GM12874 (cell line): ENCODE data around the gene PEX11G.

Experiments
- TF ChIP-seq, protein P1 (sequence below): IDR thresholded peaks from 2 replicates; pipeline ENCODE4 v1.5.1; 2011; ENCODE audit warnings: low read depth, mild to moderate bottlenecking, control low read depth, low read length, moderate library complexity; ENCODE audit not compliant: insufficient read depth

PEX11G gene

GRCh38 chr19:7519361-7520130 is 30.7 kb upstream of the PEX11G start:
- TF ChIP-seq, protein P1, sequence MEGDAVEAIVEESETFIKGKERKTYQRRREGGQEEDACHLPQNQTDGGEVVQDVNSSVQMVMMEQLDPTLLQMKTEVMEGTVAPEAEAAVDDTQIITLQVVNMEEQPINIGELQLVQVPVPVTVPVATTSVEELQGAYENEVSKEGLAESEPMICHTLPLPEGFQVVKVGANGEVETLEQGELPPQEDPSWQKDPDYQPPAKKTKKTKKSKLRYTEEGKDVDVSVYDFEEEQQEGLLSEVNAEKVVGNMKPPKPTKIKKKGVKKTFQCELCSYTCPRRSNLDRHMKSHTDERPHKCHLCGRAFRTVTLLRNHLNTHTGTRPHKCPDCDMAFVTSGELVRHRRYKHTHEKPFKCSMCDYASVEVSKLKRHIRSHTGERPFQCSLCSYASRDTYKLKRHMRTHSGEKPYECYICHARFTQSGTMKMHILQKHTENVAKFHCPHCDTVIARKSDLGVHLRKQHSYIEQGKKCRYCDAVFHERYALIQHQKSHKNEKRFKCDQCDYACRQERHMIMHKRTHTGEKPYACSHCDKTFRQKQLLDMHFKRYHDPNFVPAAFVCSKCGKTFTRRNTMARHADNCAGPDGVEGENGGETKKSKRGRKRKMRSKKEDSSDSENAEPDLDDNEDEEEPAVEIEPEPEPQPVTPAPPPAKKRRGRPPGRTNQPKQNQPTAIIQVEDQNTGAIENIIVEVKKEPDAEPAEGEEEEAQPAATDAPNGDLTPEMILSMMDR, result no peak

DNA sequence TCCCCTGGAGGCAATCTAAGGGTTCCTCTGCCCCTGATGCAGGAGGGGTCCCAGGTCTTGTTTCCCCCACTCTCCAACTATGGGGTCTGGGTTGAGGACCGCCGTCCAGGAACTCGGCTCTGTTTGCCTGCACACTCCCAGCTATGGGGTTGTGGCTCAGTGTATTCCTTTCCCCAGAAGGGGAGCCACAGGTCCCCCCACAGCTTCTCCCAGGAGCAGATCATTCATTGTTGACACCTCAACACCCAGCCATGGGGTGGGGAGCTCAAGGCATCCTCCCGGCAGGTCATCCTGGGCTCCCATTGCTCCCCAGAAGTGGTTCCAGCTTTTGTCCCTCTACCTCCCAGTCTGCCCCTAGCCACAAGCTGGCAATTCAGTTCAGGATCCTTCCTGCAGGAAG is 28.0 kb upstream of the PEX11G start:
- TF ChIP-seq, protein P1, result no peak

DNA sequence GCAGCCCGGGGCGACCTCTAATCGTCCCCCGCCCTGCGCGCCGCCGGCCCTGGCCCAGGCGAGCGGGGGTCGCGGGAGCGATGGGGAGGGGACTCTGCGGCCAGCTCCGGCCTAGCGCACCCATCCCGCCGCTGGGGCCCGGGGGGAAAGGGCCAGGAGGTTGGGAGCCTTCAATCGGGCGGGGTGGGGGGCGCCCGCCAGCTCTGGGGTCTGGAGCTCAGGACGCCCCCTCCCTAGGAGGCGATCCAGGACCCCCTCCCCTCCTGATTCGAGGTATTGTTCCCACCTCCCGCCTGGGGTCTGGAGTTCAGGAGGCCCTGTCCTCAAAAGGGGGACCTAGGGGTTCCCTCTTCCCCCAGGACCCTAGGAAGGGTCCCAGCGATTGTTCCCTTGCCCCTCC is 27.5 kb upstream of the PEX11G start:
- TF ChIP-seq, protein P1, result no peak

DNA sequence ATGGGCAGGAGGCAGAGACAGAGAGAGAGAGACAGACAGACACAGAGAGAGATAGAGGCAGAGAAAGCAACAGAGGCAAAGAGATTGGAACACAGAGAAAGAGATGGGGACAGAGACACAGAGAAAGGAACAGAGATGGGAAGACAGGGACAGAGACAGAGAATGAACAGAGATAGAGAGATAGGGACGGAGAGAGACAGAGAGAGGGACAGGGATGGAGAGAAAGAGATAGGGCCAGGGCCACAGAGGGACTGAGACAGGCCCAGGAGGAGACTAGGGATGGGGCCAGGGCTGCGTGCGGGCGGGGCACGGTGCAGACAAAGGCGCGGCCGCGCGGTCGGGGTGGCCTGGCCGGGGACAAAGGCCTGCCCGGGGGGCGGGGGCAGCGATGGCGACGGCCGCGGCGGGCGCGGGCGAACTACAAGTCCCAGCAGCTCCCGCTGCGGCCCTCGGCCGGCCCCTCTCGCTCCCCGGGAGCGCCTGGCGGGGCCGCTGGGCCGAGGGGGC is 26.9 kb upstream of the PEX11G start, which contains the start of gene ZNF358:
ZNF358 (plus strand) TSS at position 459 of the 507 bp plus-strand sequence. CDS start 3,140 bp downstream, outside the sequence.
- TF ChIP-seq, protein P1, result no peak

- TF ChIP-seq, protein P1, result no peak
Observed at GRCh38 chr19:7515110-7515644, 26.3 kb upstream of the PEX11G start.

GRCh38 chr19:7513809-7514642 is 25.2 kb upstream of the PEX11G start:
- TF ChIP-seq, protein P1, result no peak

DNA sequence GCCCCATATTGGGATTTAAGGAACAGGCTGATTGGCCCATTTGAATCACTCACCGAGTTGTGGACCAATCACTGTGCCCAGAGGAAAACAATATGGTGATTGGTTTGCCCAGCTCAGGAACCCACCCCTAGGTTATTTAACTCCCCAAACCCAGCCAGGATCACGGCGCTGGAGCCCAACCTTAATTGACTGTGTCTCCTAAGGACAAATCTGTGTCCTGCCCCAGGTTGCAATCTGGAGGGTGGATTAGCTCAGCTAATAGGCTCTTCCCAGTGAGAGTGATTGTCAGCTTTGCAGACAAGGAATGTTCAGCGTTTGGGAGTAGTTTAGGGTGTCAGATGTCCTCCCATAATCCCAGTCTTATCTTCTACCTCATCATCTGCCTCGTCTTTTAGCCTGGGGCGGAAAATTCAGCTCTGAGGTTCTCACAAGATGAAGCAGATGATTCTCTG is 23.6 kb upstream of the PEX11G start:
- TF ChIP-seq, protein P1, result no peak
